Measurements from ENCODE around the gene LRRC8D.

DNA sequence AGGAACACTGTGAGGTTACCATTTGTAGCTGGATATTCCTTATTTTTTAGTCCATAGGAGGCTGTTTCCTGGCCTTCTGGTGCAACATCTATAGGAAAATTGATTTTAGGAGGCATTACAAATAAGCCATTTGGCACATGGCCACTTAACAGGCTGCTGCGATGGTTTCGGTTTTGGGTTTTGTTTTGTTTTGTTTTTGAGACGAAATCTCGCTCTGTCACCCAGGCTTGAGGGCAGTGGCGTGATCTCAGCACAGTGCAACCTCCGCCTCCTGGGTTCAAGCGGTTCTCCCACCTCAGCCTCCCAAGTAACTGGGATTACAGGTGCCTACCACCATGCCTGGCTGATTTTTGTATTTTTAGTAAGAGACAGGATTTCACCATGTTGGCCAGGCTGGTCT is 20.1 kb upstream of the LRRC8D start:
- TF ChIP-seq POLR2A (IDR thresholded peaks at IDR 0.05; ENCODE audit: borderline replicate concordance, extremely low read depth, insufficient read depth, insufficient read length), result no peak
- TF ChIP-seq RAD21 (IDR thresholded peaks at IDR 0.05; ENCODE audit: low read depth), result no peak
- TF ChIP-seq POLR2AphosphoS5 (IDR thresholded peaks at IDR 0.05; ENCODE audit: low read depth, low read length), result no peak
- TF ChIP-seq, protein P1, sequence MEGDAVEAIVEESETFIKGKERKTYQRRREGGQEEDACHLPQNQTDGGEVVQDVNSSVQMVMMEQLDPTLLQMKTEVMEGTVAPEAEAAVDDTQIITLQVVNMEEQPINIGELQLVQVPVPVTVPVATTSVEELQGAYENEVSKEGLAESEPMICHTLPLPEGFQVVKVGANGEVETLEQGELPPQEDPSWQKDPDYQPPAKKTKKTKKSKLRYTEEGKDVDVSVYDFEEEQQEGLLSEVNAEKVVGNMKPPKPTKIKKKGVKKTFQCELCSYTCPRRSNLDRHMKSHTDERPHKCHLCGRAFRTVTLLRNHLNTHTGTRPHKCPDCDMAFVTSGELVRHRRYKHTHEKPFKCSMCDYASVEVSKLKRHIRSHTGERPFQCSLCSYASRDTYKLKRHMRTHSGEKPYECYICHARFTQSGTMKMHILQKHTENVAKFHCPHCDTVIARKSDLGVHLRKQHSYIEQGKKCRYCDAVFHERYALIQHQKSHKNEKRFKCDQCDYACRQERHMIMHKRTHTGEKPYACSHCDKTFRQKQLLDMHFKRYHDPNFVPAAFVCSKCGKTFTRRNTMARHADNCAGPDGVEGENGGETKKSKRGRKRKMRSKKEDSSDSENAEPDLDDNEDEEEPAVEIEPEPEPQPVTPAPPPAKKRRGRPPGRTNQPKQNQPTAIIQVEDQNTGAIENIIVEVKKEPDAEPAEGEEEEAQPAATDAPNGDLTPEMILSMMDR (IDR thresholded peaks at IDR 0.05 in 2 of 3, conservative IDR thresholded peaks at IDR 0.05 in 1 of 3; ENCODE audit: borderline replicate concordance in 1 of 3, insufficient read depth in 1 of 3, low read depth in 2 of 3, low read length in 2 of 3), result no peak
- no peak for TF ChIP-seq SRF (IDR thresholded peaks at IDR 0.05; ENCODE audit: low read depth)
- no peak for TF ChIP-seq EZH2 (IDR thresholded peaks at IDR 0.05)
- TF ChIP-seq, protein P2, sequence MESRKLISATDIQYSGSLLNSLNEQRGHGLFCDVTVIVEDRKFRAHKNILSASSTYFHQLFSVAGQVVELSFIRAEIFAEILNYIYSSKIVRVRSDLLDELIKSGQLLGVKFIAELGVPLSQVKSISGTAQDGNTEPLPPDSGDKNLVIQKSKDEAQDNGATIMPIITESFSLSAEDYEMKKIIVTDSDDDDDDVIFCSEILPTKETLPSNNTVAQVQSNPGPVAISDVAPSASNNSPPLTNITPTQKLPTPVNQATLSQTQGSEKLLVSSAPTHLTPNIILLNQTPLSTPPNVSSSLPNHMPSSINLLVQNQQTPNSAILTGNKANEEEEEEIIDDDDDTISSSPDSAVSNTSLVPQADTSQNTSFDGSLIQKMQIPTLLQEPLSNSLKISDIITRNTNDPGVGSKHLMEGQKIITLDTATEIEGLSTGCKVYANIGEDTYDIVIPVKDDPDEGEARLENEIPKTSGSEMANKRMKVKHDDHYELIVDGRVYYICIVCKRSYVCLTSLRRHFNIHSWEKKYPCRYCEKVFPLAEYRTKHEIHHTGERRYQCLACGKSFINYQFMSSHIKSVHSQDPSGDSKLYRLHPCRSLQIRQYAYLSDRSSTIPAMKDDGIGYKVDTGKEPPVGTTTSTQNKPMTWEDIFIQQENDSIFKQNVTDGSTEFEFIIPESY (IDR thresholded peaks at IDR 0.05; ENCODE audit: extremely low read depth, insufficient replicate concordance, low read length), result no peak
- no peak for TF ChIP-seq ZFX (IDR thresholded peaks at IDR 0.05)
- TF ChIP-seq, protein P3, sequence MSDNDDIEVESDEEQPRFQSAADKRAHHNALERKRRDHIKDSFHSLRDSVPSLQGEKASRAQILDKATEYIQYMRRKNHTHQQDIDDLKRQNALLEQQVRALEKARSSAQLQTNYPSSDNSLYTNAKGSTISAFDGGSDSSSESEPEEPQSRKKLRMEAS (IDR thresholded peaks at IDR 0.05), result no peak
- no peak for TF ChIP-seq SP1 (IDR thresholded peaks at IDR 0.05; ENCODE audit: low read depth)

All from HCT116 (cell line).